Measurements from ENCODE around the gene MTRF1L.

- TF ChIP-seq CTCF (IDR thresholded peaks at IDR 0.05; ENCODE audit: low read depth, low read length, poor library complexity, severe bottlenecking) (no peak), EZH2phosphoT487 (IDR thresholded peaks at IDR 0.05; ENCODE audit: borderline replicate concordance, low read length) (no peak)
These were observed 50.5 kb downstream of the MTRF1L start for GRCh38 chr6:152952045-152952444.

All from DOHH2 (cell line).